Adrenal gland (tissue), 19 donors: ENCODE measurements around the gene B4GALT1. TPM values are rescaled to one million over a fixed set of nuclear protein-coding genes. Genes with fewer than 3 reads are reported as not detected.

Experiments used
- DNase-seq, 7 donors: peaks; one replicate each; pipeline ENCODE4 v3.0.0-alpha.2; 2019 to 2020
- H3K27ac ChIP-seq, 5 donors: fragments of 200-600 bp; sonication (generic) in 4 of 5; 1 replicate in 3 of 5; 2 replicates in 2 of 5; pipeline versions ENCODE4 v1.5.1 to v1.8.0; 2016 to 2020; ENCODE audit warnings: mild to moderate bottlenecking in 1 of 5
- H3K27me3 ChIP-seq: fragments of 200-600 bp; 2 replicates; pipeline ENCODE4 v1.8.0; 2021
- H3K36me3 ChIP-seq, 2 donors: fragments of 200-600 bp; replicated peaks in 1 of 2; 1 replicate in 1 of 2; 2 replicates in 1 of 2; pipeline versions ENCODE4 v1.5.1 to v1.8.0; 2018 to 2022
- H3K4me1 ChIP-seq, 2 donors: fragments of 200-600 bp; replicated peaks in 1 of 2; 1 replicate in 1 of 2; 2 replicates in 1 of 2; pipeline versions ENCODE4 v1.5.1 to v1.8.0; 2018 to 2021
- H3K4me3 ChIP-seq, 4 donors: fragments of 200-600 bp; sonication (generic) in 3 of 4; one replicate each; pipeline ENCODE4 v1.5.1; 2016 to 2018
- H3K9me3 ChIP-seq, 3 donors: fragments of 200-600 bp; sonication (generic) in 1 of 3; replicated peaks in 1 of 3; 1 replicate in 2 of 3; 2 replicates in 1 of 3; pipeline versions ENCODE4 v1.5.1 to v1.8.0; 2016 to 2021
- CTCF ChIP-seq, 6 experiments: fragments of 450-650 bp in 4 of 6; fragments of 200-600 bp in 2 of 6; sonication (generic) in 1 of 6; IDR thresholded peaks; 1 replicate in 5 of 6; 2 replicates in 1 of 6; pipeline versions ENCODE4 v1.5.1 to v1.8.0; 2016 to 2021; ENCODE audit warnings: antibody characterized with exemption in 6 of 6, mild to moderate bottlenecking in 2 of 6, moderate library complexity in 1 of 6
- POLR2A ChIP-seq, 2 donors: fragments of 450-650 bp; IDR thresholded peaks; one replicate each; pipeline ENCODE4 v1.6.1; 2017; ENCODE audit warnings: antibody characterized with exemption in 2 of 2, mild to moderate bottlenecking in 2 of 2, moderate library complexity in 1 of 2
- whole genome bisulfite sequencing, 4 donors: extraction: QIAGEN DNeasy Blood & Tissue Kit in 2 of 4; methylation state at CpG; one replicate each; pipeline versions ENCODE4 v1.1.5 to v1.1.7; 2013 to 2017; 5-methylcytosine and 5-hydroxymethylcytosine counted together
- intact Hi-C, 2 donors: fragments of 100-400 bp; cut with DNase I; formaldehyde crosslinking; loops; one replicate each; pipeline versions ENCODE4 v1.14.1 to v1.15.0; 2022 to 2023
- long read RNA-seq, 10 donors: library from polyadenylated mRNA in 3 of 10; unstranded in 2 of 10; stranded (forward) in 1 of 10; transcript quantifications; one replicate each; pipeline ENCODE4 v2.0.0 and lab custom pipeline, GENCODE V29; 2021 to 2026
- polyA plus RNA-seq, 3 donors: library from polyadenylated mRNA; stranded (reverse); fragments of 200-250 nt in 2 of 3; fragments of 350-450 nt in 1 of 3; fragmentation: Illumina TruSeq in 1 of 3; extraction: RNeasy Lipid Tissue Mini Kit (QIAGEN cat#74804) in 1 of 3; gene quantifications; one replicate each; pipeline ENCODE4 v1.2.3, GENCODE V29; 2013 to 2014
- total RNA-seq, 9 donors: library from RNA; depleted of rRNA in 4 of 9; stranded (reverse); fragments of >200 nt in 4 of 9; fragments of 120-200 nt in 1 of 9; fragmentation: NEBNext Ultra II Directional in 1 of 9; extraction: Animal tissue kit (Norgen Biotek cat#: 25700) in 1 of 9; gene quantifications; one replicate each; pipeline versions ENCODE4 v1.1.0 to v1.2.4, GENCODE V29; 2013 to 2023
- donor health status: healthy with polysubstance abuse.
- donor health status: Bipolar disorder and iron deficiency.
- donor health status: DM: yes; HTN: yes; CAD: no.
- donor health status: DM: no; HTN: no; CAD: no.
- donor health status: DM: no; HTN: no; CAD: no.
- donor health status: DM: yes; HTN: yes; CAD: no.

The B4GALT1 gene
- total RNA-seq = 100 to 1,000 TPM in 1 of 9 donors, 10 to 100 TPM in 8; 23.8 to 117 (median 67.6) TPM
- 10 to 100 TPM; 18.7 to 70.5 (median 21.9) TPM for polyA plus RNA-seq
- long read RNA-seq, donor 1, full-length matches to known transcripts = 14 of 19 reads
- long read RNA-seq, donor 1, partial matches to known transcripts = 5 of 19 reads
- long read RNA-seq, donor 1, other reads (novel, unspliced or antisense) = 0 of 19 reads
- long read RNA-seq, donor 2, full-length matches to known transcripts = 21 of 29 reads
- long read RNA-seq, donor 2, partial matches to known transcripts = 8 of 29 reads
- long read RNA-seq, donor 2, other reads (novel, unspliced or antisense) = 0 of 29 reads
- long read RNA-seq, donor 3, full-length matches to known transcripts = 17 of 27 reads
- long read RNA-seq, donor 3, partial matches to known transcripts = 10 of 27 reads
- long read RNA-seq, donor 3, other reads (novel, unspliced or antisense) = 0 of 27 reads
- long read RNA-seq, donor 4, partial matches to known transcripts = 0 of 42 reads
- long read RNA-seq, donor 4, other reads (novel, unspliced or antisense) = 42 of 42 reads
- long read RNA-seq, donor 5, full-length matches to known transcripts = 11 of 21 reads
- long read RNA-seq, donor 5, partial matches to known transcripts = 3 of 21 reads
- long read RNA-seq, donor 5, other reads (novel, unspliced or antisense) = 7 of 21 reads
- long read RNA-seq, donor 6, full-length matches to known transcripts = 2 of 23 reads
- long read RNA-seq, donor 6, partial matches to known transcripts = 1 of 23 reads
- long read RNA-seq, donor 6, other reads (novel, unspliced or antisense) = 20 of 23 reads
- long read RNA-seq, donor 7, full-length matches to known transcripts = 8 of 8 reads
- long read RNA-seq, donor 7, partial matches to known transcripts = 0 of 8 reads
- long read RNA-seq, donor 7, other reads (novel, unspliced or antisense) = 0 of 8 reads
- long read RNA-seq, donor 8, full-length matches to known transcripts = 32 of 63 reads
- long read RNA-seq, donor 8, partial matches to known transcripts = 31 of 63 reads
- long read RNA-seq, donor 8, other reads (novel, unspliced or antisense) = 0 of 63 reads
- long read RNA-seq, donor 9, full-length matches to known transcripts = 19 of 19 reads
- long read RNA-seq, donor 9, partial matches to known transcripts = 0 of 19 reads
- long read RNA-seq, donor 9, other reads (novel, unspliced or antisense) = 0 of 19 reads
- long read RNA-seq, donor 10, full-length matches to known transcripts = 14 of 14 reads
- long read RNA-seq, donor 10, partial matches to known transcripts = 0 of 14 reads
- long read RNA-seq, donor 10, other reads (novel, unspliced or antisense) = 0 of 14 reads

- Histone ChIP-seq H3K9me3 (no peaks in the 10 kb centered on the region), H3K36me3 (no peaks in the 10 kb centered on the region), H3K27ac (peak within 1 kb of the TSS; percentile 82 to 99 (median 96)), H3K27me3 (no peaks in the 10 kb centered on the region), H3K4me3 (peak within 1 kb of the TSS; percentile 56 to 99 (median 84)), H3K4me1 (peaks cover 43 to 61% of the 10 kb centered on the region in 2 donors)
- DNase-seq = peak; percentile 94 to 98 (median 96)
- WGBS, 4 donors = 3 to 4% (median 4%) methylated on average over 9 to 99 of the region's 101 CpGs
- intact Hi-C loops = loop anchor here in 1 of 2 donors (5.0 kb wide), 1 partner anchor 85 kb away; no protein-coding TSS in a partner anchor
- TF ChIP-seq POLR2A (IDR thresholded peaks at IDR 0.05) (peak; percentile 84 to 89), CTCF (IDR thresholded peaks at IDR 0.05) (peak in 1 of 6 experiments; percentile 21)
Measured at GRCh38 chr9:33167084-33167971, at the start of gene B4GALT1. Gene B4GALT1, minus strand, starts transcription at chr9:33167336. Its CDS starts 167 bp downstream, at chr9:33167169.

GRCh38 chr9:33211695-33212393, 44.7 kb upstream of the B4GALT1 start:
- Histone ChIP-seq H3K27me3 (no peaks in the 10 kb centered on the region), H3K9me3 (no peaks in the 10 kb centered on the region), H3K27ac (no peak overlapping the region), H3K4me3 (no peak overlapping the region), H3K4me1 (no peaks in the 10 kb centered on the region), H3K36me3 (no peaks in the 10 kb centered on the region)
- intact Hi-C loops = no loop called here
- DNase-seq = no peak
- 53 to 64% (median 55%) methylated on average over 3 of the region's 3 CpGs for WGBS, 4 donors
- TF ChIP-seq POLR2A (IDR thresholded peaks at IDR 0.05) (no peak), CTCF (IDR thresholded peaks at IDR 0.05) (no peak)

- intact Hi-C loops = no loop called here
- no peaks in the 10 kb centered on the region for H3K27me3 ChIP-seq
- no peak overlapping the region for H3K4me3 ChIP-seq
- H3K9me3 ChIP-seq = no peaks in the 10 kb centered on the region
- 82 to 88% (median 84%) methylated on average over 4 of the region's 4 CpGs for WGBS, 4 donors
- DNase-seq = no peak
- no peaks in the 10 kb centered on the region for H3K36me3 ChIP-seq
- TF ChIP-seq POLR2A (IDR thresholded peaks at IDR 0.05) (no peak), CTCF (IDR thresholded peaks at IDR 0.05) (no peak)
- no peak overlapping the region for H3K27ac ChIP-seq
- H3K4me1 ChIP-seq = no peaks in the 10 kb centered on the region
Measured at GRCh38 chr9:33210006-33210715, 43.0 kb upstream of the B4GALT1 start.
